ENCODE measurements around the gene ACTR3.
A peak's percentile ranks its signal among the peaks of the same experiment; 100 is the strongest.
"Not testable (repeated sequence)": the region's sequence is repeated elsewhere in the genome, so short reads cannot be mapped to it uniquely, and the experiment has no call there.

Gene ACTR3

DNA sequence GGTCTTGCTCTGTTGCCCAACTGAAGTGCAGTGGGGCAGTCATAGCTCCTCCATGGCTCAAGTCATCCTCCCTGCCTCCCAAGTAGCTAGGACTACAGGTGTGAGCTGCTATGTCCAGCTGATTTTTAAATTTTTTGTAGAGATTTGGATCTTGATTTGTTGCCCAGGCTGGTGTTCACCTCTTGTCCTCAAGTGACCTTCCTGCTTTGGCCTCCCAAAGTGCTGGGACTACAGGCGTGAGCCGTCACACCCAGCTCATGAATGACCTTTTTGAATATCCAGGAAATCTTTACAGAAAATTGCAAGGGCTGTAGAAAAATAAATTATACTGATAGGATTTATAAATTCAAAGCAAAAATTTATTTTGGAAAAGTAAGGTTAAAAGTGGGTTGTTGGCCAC, 17.4 kb downstream of the ACTR3 start:
- Mint-ChIP-seq H3K9me3 (no peaks in the 10 kb centered on the region), H3K4me1 (ENCODE audit: low read depth) (peaks cover 97% of the 10 kb centered on the region), H3K36me3 (ENCODE audit: low read depth) (peaks cover 54% of the 10 kb centered on the region), H3K27me3 (no peaks in the 10 kb centered on the region), H3K4me3 (no peak overlapping the region), H3K27ac (no peak overlapping the region)

DNA sequence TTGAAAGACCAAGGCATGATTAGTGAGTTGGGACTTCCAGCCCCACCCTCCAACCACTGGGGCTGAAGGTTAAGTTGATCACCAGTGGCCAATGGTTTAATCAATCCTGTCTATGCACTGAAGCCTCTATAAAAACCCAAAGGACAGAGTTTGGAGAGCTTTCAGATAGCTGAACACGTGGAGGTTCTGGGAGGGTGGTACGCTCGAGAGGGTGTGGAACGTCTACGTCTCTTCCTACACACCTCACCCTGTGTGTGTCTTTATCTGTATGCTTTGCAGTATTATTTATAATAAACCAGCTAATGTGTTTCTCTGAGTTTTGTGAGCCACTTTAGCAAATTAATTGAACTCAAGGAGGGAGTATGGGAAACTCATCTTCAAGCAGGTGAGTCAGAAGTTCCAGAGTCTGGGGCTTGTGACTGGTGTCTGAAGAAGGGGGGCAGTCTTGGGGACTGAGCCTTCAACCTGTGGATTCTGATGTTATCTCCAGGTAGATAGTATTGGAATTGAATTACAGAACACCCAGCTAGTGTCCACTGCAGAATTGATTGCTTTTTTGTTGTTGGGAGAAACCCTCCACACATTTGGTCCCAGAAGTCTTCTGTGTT, 20.3 kb downstream of the ACTR3 start:
- no peaks in the 10 kb centered on the region for H3K27me3 Mint-ChIP-seq
- H3K9me3 Mint-ChIP-seq = no peaks in the 10 kb centered on the region
- peak overlapping the region; percentile 49 for H3K4me3 Mint-ChIP-seq
- peak overlapping the region; percentile 81 for H3K27ac Mint-ChIP-seq
- H3K4me1 Mint-ChIP-seq (ENCODE audit: low read depth) = peaks cover 92% of the 10 kb centered on the region
- H3K36me3 Mint-ChIP-seq (ENCODE audit: low read depth) = peaks cover 54% of the 10 kb centered on the region

DNA sequence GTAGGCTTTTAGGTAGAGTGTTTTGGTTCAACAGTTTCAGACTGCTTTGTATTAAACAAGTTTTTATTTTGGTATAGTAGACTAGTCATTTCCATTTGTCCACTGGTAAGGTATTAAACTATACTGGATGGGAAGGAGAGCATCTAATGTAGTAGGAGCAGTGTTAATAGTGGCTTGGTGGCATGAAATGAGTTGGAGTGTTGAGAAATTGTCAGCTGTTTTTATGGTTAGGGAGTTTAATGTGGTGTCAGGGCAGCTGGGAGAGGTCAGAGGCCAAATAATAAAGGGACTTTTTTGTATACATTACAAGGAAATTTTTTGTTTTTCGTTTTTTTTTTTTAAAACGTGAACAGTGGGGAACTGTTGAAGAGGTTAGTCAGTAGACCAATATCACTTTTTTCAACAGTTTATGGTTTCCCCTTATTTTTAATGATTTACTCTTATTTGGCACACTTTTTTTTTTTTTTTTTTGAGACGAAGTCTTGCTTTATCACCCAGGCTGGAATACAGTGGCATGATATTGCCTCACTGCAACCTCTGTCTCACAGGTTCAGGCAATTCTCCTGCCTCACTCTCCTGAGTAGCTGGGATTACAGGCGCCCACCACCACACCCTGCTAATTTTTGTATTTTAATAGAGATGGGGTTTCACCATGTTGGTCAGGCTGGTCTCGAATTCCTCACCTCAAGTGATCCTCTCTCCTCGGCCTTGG, 21.2 kb downstream of the ACTR3 start:
- no peaks in the 10 kb centered on the region for H3K27me3 Mint-ChIP-seq
- peaks cover 91% of the 10 kb centered on the region for H3K4me1 Mint-ChIP-seq (ENCODE audit: low read depth)
- H3K27ac Mint-ChIP-seq = peak overlapping the region; percentile 81
- peak overlapping the region; percentile 49 for H3K4me3 Mint-ChIP-seq
- no peaks in the 10 kb centered on the region for H3K9me3 Mint-ChIP-seq
- H3K36me3 Mint-ChIP-seq (ENCODE audit: low read depth) = peaks cover 54% of the 10 kb centered on the region

DNA sequence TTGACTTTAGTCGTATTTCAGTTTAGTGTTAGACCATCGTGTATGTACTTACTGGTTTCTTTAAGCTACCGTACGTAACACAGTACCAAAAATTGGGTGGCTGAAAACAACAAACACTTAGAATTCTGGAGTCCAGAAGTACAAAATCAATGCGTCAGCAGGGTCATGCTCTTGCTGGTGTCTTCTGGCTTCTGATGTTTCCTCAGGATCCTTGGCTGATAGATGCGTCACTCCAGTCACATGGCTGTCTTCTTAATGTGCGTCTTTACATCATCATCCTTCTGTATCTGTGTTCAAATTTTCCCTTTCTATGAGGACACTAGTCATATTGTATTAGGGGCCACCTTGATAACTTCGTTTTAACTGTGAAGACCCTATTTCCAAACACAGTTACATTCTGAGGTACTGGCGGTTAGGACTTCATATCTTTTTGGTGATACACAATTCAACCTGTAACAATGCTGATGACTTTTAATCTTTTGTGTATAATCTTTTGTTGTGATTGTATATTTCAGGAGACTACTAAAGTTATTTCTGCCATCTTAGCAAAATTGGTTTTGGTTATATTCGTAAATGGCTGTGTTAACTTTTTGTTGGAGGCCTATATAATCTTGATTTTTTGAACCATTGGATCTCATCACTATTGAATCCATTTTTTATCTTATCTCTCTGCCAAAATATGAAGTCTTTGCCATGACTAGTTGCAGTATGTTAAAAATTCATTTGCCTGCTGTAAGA, 25.4 kb downstream of the ACTR3 start:
- no peak overlapping the region for H3K4me3 Mint-ChIP-seq
- peaks cover 71% of the 10 kb centered on the region for H3K4me1 Mint-ChIP-seq (ENCODE audit: low read depth)
- no peaks in the 10 kb centered on the region for H3K27me3 Mint-ChIP-seq
- peaks cover 75% of the 10 kb centered on the region for H3K36me3 Mint-ChIP-seq (ENCODE audit: low read depth)
- peak overlapping the region; percentile 22 for H3K27ac Mint-ChIP-seq
- no peaks in the 10 kb centered on the region for H3K9me3 Mint-ChIP-seq

DNA sequence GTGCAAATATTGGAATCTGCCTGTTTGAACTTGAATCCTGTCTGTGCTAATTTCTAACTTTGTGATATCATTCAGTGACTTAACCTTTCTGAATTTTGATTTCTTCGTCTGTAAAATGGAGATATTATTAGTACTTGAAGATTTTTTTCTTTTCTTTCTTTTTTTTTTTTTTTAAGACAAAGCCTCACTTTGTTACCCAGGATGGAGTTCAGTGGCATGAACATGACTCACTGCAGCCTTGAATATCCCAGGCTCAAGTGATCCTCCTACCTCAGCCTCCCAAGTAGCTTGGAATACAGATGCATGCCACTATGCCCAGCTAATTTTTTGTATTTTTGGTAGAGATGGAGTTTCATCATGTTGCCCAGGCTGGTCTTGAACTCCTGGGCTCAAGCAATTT, 28.3 kb downstream of the ACTR3 start:
- H3K9me3 Mint-ChIP-seq = no peaks in the 10 kb centered on the region
- peaks cover 47% of the 10 kb centered on the region for H3K4me1 Mint-ChIP-seq (ENCODE audit: low read depth)
- H3K4me3 Mint-ChIP-seq = no peak overlapping the region
- H3K27ac Mint-ChIP-seq = no peak overlapping the region
- H3K36me3 Mint-ChIP-seq (ENCODE audit: low read depth) = peaks cover 59% of the 10 kb centered on the region
- no peaks in the 10 kb centered on the region for H3K27me3 Mint-ChIP-seq

DNA sequence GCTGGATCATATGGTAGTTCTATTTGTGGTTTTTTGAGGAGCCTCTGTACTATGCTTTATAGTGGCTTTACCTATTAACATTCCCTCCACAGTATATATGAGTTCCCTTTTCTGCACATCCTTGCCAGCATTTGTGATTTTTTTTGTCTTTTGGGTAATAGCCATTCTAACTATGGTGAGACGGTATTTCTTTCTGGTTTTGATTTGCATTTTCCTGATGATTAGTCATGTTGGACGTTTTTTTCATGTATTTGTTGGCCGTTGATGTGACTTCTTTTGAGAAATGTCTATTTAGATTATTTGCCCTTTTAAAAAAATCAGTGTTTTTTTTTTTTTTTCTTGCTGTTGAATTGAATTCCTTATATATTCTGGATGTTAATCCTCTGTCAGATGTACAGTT, 31.1 kb downstream of the ACTR3 start:
- H3K27me3 Mint-ChIP-seq = no peaks in the 10 kb centered on the region
- H3K36me3 Mint-ChIP-seq (ENCODE audit: low read depth) = peaks cover 59% of the 10 kb centered on the region
- no peak overlapping the region for H3K4me3 Mint-ChIP-seq
- H3K27ac Mint-ChIP-seq = no peak overlapping the region
- no peaks in the 10 kb centered on the region for H3K9me3 Mint-ChIP-seq
- peaks cover 31% of the 10 kb centered on the region for H3K4me1 Mint-ChIP-seq (ENCODE audit: low read depth)

DNA sequence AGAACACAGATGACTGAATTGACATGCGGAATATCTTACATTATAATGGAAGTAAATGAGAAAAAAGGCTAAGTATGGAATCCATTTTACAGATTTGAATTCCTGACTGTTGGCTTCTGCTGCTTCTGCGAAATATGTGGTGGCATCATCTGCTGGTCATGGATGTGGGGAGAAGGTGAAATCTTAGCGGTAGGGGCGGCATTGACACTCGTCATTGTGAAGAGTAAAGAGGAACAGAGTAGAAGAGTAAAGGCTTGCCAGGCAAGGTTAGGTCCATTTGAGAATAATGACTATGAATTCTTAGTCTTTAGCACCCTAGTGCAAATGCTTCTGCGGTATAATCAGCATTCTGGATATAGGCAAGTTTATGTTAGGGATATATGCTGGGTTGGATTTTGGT, 32.4 kb downstream of the ACTR3 start:
- H3K27ac Mint-ChIP-seq = no peak overlapping the region
- peaks cover 25% of the 10 kb centered on the region for H3K4me1 Mint-ChIP-seq (ENCODE audit: low read depth)
- no peaks in the 10 kb centered on the region for H3K9me3 Mint-ChIP-seq
- H3K27me3 Mint-ChIP-seq = no peaks in the 10 kb centered on the region
- no peak overlapping the region for H3K4me3 Mint-ChIP-seq
- peaks cover 57% of the 10 kb centered on the region for H3K36me3 Mint-ChIP-seq (ENCODE audit: low read depth)

DNA sequence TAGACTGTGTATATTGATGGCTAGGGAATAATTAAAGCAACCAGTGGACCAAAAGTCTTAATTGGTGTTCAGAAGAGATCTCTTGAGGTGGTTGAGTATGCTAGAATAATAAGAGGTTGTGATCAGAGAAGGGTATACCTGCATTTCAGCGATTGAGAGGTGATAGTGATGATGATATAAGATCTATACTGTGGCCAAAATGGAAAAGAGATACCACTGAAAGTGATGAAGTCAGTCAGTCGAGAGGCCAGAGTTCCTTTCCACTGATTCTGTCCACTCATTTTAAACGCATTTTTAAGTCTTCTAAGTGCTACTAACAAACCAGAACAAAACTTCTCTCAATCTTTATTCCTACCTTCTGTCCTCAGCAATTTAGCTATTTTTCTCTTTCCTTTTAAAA, 32.9 kb downstream of the ACTR3 start:
- Mint-ChIP-seq H3K27ac (no peak overlapping the region), H3K27me3 (no peaks in the 10 kb centered on the region), H3K36me3 (ENCODE audit: low read depth) (peaks cover 55% of the 10 kb centered on the region), H3K9me3 (no peaks in the 10 kb centered on the region), H3K4me1 (ENCODE audit: low read depth) (peaks cover 21% of the 10 kb centered on the region), H3K4me3 (no peak overlapping the region)

DNA sequence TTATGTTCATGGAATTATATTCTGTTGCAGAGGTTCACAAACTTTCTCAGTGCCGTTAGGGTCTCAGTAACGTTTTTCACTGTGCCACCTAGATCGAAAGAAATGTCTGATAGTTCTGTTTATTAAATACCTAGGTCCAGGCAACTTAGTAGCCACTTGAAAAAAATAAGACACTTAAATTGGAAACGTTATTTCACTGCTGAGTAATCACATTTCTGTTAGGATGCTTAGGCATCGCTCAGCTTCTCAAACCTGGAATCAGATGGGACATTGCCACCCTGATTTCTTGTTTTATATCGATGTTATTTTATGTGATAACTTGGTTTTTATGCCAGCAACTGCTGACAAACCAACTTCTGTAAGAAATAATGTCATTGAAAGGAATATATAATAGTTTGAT, 36.0 kb downstream of the ACTR3 start:
- Mint-ChIP-seq H3K4me3 (no peak overlapping the region), H3K36me3 (ENCODE audit: low read depth) (peaks cover 69% of the 10 kb centered on the region), H3K9me3 (no peaks in the 10 kb centered on the region), H3K27ac (no peak overlapping the region), H3K27me3 (no peaks in the 10 kb centered on the region), H3K4me1 (ENCODE audit: low read depth) (peaks cover 27% of the 10 kb centered on the region)

DNA sequence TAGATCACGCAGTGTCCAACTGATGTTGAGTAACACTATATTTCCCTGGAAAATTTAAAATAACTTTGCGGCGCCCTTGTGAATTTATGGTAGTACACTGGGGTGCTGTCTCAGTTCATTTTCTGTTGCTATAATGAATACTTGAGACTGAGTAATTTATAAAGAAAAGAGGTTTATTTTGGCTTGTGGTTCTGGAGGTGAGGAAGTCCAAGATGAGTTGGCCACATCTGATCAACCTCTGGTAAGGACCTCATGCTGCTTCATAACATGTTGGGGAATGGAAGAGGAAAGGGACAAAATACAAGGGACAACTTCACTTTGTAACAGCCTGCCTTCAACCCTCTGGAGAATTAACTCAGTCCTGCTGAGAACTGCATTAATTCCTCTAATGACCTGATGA, 36.4 kb downstream of the ACTR3 start:
- Mint-ChIP-seq H3K9me3 (no peaks in the 10 kb centered on the region), H3K27me3 (no peaks in the 10 kb centered on the region), H3K27ac (peak overlapping the region; percentile 67), H3K36me3 (ENCODE audit: low read depth) (peaks cover 74% of the 10 kb centered on the region), H3K4me3 (no peak overlapping the region), H3K4me1 (ENCODE audit: low read depth) (peaks cover 29% of the 10 kb centered on the region)

DNA sequence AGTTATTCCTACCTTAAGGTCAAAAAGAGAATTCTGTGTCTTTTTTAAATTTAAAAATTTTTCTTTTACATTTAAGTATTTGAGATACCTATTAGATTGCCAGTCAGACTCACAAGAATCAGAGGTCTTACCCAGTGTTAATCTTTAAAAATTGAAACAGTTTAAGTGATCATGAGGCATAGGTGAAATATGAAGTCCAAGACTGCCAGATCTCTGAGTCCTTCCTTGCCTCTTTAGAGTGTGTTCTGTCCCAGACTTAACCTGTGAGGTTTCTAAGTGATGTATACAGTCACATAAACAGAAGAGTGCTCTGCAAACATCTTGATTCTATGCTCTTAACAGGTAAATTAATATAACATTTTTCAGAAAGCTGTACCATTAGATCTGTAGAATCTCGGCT, 40.6 kb downstream of the ACTR3 start:
- H3K27me3 Mint-ChIP-seq = no peaks in the 10 kb centered on the region
- peaks cover 25% of the 10 kb centered on the region for H3K4me1 Mint-ChIP-seq (ENCODE audit: low read depth)
- no peak overlapping the region for H3K4me3 Mint-ChIP-seq
- H3K36me3 Mint-ChIP-seq (ENCODE audit: low read depth) = peaks cover 88% of the 10 kb centered on the region
- H3K27ac Mint-ChIP-seq = no peak overlapping the region
- H3K9me3 Mint-ChIP-seq = no peaks in the 10 kb centered on the region

DNA sequence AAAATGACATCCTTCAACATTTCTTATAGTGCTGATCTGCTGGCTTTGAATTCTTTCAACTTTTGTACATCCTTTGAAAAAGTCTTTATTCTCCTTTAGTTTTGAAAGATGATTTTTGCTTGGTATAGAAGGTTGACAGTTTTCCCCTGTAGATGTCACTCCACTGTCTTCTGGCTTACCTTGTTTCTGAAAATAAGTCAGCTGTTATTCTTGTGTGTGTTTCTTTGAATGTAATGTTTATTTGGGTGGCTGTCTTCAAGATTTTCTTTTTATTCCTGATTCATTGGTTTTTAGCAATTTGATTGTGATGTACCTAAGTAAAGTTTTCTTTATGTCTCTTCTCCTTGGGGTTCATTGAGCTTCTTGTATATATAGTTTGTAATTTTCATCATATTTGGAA, 47.6 kb downstream of the ACTR3 start:
- peaks cover 77% of the 10 kb centered on the region for H3K36me3 Mint-ChIP-seq (ENCODE audit: low read depth)
- no peaks in the 10 kb centered on the region for H3K27me3 Mint-ChIP-seq
- H3K9me3 Mint-ChIP-seq = no peaks in the 10 kb centered on the region
- no peaks in the 10 kb centered on the region for H3K4me1 Mint-ChIP-seq (ENCODE audit: low read depth)
- H3K27ac Mint-ChIP-seq = peak overlapping the region; percentile 28
- no peak overlapping the region for H3K4me3 Mint-ChIP-seq

DNA sequence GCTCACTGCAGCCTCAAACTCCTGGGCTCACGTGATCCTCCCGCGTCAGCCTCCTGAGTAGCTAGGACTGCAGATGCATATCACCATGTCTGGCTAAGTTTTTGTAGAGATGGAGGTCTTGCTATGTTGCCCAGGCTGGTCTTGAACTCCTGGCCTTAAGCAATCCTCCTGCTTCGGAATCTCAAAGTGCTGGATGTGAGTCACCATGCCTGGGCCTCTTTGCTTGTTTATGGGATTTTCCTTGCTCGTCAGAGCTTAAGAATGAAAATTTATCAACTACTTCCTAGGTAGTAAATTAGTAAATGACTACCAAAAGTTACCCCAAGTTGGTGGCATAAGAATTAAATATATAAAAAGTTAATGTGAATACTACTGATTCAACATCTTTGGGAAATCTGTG, 51.0 kb downstream of the ACTR3 start:
- H3K36me3 Mint-ChIP-seq (ENCODE audit: low read depth) = peaks cover 50% of the 10 kb centered on the region

DNA sequence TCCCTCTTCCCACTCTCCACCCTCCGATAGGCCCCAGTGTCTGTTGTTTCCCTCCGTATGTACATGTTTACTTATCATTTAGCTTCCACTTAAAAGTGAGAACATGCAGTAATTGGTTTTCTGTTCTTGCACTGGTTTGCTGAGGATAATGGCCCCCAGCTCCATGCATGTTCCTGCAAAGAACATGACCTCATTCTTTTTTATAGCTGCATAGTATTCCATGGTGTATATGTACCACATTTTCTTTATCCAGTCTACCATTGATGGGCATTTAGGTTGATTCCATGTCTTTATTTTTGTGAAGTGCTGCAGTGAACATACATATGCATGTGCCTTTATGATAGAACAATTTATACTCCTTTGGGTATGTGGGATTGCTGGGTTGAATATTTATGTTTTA, 55.9 kb downstream of the ACTR3 start:
- not testable (repeated sequence) for H3K27me3 Mint-ChIP-seq, H3K4me3 Mint-ChIP-seq, H3K9me3 Mint-ChIP-seq
- Mint-ChIP-seq H3K27ac (peak overlapping the region; percentile 74), H3K4me1 (ENCODE audit: low read depth) (peaks cover 11% of the 10 kb centered on the region), H3K36me3 (ENCODE audit: low read depth) (peaks cover 41% of the 10 kb centered on the region)

More for the DNA sequence above, 51.0 kb downstream of the ACTR3 start:
- no peaks in the 10 kb centered on the region for H3K4me1 Mint-ChIP-seq (ENCODE audit: low read depth)
- H3K9me3 Mint-ChIP-seq = no peaks in the 10 kb centered on the region
- no peaks in the 10 kb centered on the region for H3K27me3 Mint-ChIP-seq
- no peak overlapping the region for H3K4me3 Mint-ChIP-seq
- H3K27ac Mint-ChIP-seq = no peak overlapping the region

DNA sequence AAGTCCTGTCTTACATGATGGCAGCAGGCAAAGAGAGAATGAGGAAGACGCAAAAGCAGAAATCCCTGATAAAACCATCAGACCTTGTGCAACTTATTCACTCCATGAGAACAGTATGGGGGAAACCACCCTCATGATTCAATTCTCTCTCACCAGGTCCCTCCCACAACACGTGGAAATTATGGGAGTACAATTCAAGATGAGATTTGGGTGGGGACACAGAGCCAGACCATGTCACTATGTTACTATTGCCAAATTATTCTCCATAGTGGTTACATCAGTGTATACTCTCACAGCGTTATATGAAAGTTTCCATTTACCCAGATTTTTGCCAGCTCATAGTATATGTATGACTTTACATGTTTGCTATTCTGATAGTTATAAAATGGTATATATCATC, 61.0 kb downstream of the ACTR3 start:
- not testable (repeated sequence) for H3K27me3 Mint-ChIP-seq, H3K4me3 Mint-ChIP-seq, H3K9me3 Mint-ChIP-seq
- Mint-ChIP-seq H3K36me3 (ENCODE audit: low read depth) (peaks cover 71% of the 10 kb centered on the region), H3K4me1 (ENCODE audit: low read depth) (peaks cover 20% of the 10 kb centered on the region), H3K27ac (peak overlapping the region; percentile 76)

All from stimulated activated naive CD8-positive, alpha-beta T cell treated with anti-CD3 and anti-CD28 coated beads, Interleukin-15, Interleukin-2, amounts not matched to agents 100 ng/mL and 50 ng/mL, for 24 hours (primary cell).